HL-60 (cell line): ENCODE measurements around the gene ZPR1.

ENCODE experiments used
- GABPA ChIP-seq: IDR thresholded peaks from 2 replicates; pipeline ENCODE4 v1.6.1; 2012; ENCODE audit warnings: low read depth
- POLR2AphosphoS5 ChIP-seq: IDR thresholded peaks from 2 replicates; pipeline ENCODE4 v1.6.1; 2012; ENCODE audit warnings: low read depth
- SPI1 ChIP-seq: IDR thresholded peaks from 2 replicates; pipeline ENCODE4 v1.6.1; 2012; ENCODE audit warnings: low read depth, mild to moderate bottlenecking, borderline replicate concordance
- TF ChIP-seq, protein P1 (sequence below): IDR thresholded peaks from one replicate; pipeline ENCODE4 v1.5.1; 2011; ENCODE audit warnings: low read length, control low read depth, inconsistent platforms; ENCODE audit not compliant: insufficient read depth
- TF ChIP-seq, protein P2 (sequence below): IDR thresholded peaks from 2 replicates; pipeline ENCODE4 v1.6.1; 2012; ENCODE audit warnings: low read depth; ENCODE audit not compliant: insufficient replicate concordance

- TF ChIP-seq, protein P1, sequence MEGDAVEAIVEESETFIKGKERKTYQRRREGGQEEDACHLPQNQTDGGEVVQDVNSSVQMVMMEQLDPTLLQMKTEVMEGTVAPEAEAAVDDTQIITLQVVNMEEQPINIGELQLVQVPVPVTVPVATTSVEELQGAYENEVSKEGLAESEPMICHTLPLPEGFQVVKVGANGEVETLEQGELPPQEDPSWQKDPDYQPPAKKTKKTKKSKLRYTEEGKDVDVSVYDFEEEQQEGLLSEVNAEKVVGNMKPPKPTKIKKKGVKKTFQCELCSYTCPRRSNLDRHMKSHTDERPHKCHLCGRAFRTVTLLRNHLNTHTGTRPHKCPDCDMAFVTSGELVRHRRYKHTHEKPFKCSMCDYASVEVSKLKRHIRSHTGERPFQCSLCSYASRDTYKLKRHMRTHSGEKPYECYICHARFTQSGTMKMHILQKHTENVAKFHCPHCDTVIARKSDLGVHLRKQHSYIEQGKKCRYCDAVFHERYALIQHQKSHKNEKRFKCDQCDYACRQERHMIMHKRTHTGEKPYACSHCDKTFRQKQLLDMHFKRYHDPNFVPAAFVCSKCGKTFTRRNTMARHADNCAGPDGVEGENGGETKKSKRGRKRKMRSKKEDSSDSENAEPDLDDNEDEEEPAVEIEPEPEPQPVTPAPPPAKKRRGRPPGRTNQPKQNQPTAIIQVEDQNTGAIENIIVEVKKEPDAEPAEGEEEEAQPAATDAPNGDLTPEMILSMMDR, result no peak
- TF ChIP-seq POLR2AphosphoS5, result no peak
- no peak for TF ChIP-seq GABPA
- TF ChIP-seq, protein P2, sequence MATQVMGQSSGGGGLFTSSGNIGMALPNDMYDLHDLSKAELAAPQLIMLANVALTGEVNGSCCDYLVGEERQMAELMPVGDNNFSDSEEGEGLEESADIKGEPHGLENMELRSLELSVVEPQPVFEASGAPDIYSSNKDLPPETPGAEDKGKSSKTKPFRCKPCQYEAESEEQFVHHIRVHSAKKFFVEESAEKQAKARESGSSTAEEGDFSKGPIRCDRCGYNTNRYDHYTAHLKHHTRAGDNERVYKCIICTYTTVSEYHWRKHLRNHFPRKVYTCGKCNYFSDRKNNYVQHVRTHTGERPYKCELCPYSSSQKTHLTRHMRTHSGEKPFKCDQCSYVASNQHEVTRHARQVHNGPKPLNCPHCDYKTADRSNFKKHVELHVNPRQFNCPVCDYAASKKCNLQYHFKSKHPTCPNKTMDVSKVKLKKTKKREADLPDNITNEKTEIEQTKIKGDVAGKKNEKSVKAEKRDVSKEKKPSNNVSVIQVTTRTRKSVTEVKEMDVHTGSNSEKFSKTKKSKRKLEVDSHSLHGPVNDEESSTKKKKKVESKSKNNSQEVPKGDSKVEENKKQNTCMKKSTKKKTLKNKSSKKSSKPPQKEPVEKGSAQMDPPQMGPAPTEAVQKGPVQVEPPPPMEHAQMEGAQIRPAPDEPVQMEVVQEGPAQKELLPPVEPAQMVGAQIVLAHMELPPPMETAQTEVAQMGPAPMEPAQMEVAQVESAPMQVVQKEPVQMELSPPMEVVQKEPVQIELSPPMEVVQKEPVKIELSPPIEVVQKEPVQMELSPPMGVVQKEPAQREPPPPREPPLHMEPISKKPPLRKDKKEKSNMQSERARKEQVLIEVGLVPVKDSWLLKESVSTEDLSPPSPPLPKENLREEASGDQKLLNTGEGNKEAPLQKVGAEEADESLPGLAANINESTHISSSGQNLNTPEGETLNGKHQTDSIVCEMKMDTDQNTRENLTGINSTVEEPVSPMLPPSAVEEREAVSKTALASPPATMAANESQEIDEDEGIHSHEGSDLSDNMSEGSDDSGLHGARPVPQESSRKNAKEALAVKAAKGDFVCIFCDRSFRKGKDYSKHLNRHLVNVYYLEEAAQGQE, result no peak
- TF ChIP-seq SPI1, result no peak
Measured at GRCh38 chr11:116730601-116731000, 57.2 kb downstream of the ZPR1 start.
